SK-N-SH treated with all-trans-retinoic acid at 6 μM for 48 hours (cell line): ENCODE measurements around the gene GRAMD1B.

Experiments
- ESRRG ChIP-seq: fragments of 250-450 bp; sonication (Bioruptor Pico); IDR thresholded peaks from 2 replicates; pipeline ENCODE4 v1.6.1; 2021; ENCODE audit warnings: mild to moderate bottlenecking
- ISL1 ChIP-seq: fragments of 250-450 bp; sonication (Bioruptor Pico); IDR thresholded peaks from 2 replicates; pipeline ENCODE4 v2.1.2; 2022; ENCODE audit warnings: mild to moderate bottlenecking, moderate library complexity
- RARB ChIP-seq: fragments of 250-450 bp; sonication (Bioruptor Pico); IDR thresholded peaks from 2 replicates; pipeline ENCODE4 v1.8.0; 2021; ENCODE audit warnings: mild to moderate bottlenecking, moderate library complexity
- TCF4 ChIP-seq: fragments of 250-450 bp; sonication (Bioruptor Pico); IDR thresholded peaks from 2 replicates; pipeline ENCODE4 v1.8.0; 2021; ENCODE audit warnings: mild to moderate bottlenecking, moderate library complexity, borderline replicate concordance
- ZC3H10 ChIP-seq: fragments of 250-450 bp; sonication (Bioruptor Pico); IDR thresholded peaks from 2 replicates; pipeline ENCODE4 v1.5.1; 2021; ENCODE audit warnings: mild to moderate bottlenecking, moderate library complexity
- ZNF565 ChIP-seq: fragments of 450-650 bp; formaldehyde crosslinking; conservative IDR thresholded peaks from 2 replicates; pipeline ENCODE4 v1.5.0; 2020; ENCODE audit warnings: low read depth, mild to moderate bottlenecking, moderate library complexity
- TF ChIP-seq, protein P1 (sequence below): fragments of 250-450 bp; sonication (Bioruptor Pico); IDR thresholded peaks from 2 replicates; pipeline ENCODE4 v1.8.0; 2020; ENCODE audit warnings: mild to moderate bottlenecking, moderate library complexity, borderline replicate concordance

DNA sequence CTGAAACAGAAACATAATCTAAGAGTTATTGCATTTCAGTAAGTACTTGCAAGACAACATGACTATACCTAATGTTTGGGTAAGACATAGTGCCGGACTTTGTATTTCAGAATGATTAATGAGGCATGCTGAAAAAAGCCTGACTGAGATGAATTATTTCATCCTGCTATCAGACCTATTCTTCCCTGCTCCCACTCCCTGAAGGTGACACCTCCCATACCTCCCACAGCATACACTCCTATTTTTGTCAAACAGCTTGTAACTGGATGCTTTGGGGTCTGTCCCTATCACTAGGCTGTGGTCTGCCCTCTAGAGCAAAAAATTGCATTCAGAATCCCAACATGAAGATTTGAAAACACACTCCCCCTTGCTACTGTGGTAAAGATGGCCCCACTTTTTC lies 235.2 kb downstream of the GRAMD1B start:
- TF ChIP-seq, protein P1, sequence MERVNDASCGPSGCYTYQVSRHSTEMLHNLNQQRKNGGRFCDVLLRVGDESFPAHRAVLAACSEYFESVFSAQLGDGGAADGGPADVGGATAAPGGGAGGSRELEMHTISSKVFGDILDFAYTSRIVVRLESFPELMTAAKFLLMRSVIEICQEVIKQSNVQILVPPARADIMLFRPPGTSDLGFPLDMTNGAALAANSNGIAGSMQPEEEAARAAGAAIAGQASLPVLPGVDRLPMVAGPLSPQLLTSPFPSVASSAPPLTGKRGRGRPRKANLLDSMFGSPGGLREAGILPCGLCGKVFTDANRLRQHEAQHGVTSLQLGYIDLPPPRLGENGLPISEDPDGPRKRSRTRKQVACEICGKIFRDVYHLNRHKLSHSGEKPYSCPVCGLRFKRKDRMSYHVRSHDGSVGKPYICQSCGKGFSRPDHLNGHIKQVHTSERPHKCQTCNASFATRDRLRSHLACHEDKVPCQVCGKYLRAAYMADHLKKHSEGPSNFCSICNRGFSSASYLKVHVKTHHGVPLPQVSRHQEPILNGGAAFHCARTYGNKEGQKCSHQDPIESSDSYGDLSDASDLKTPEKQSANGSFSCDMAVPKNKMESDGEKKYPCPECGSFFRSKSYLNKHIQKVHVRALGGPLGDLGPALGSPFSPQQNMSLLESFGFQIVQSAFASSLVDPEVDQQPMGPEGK (CRISPR knock-in tag), result no peak
- TF ChIP-seq ISL1 (CRISPR knock-in tag) (no peak), ESRRG (no peak), ZC3H10 (CRISPR knock-in tag) (no peak), RARB (CRISPR knock-in tag) (no peak), ZNF565 (CRISPR knock-in tag) (no peak), TCF4 (CRISPR knock-in tag) (no peak)
